ENCODE results near the gene KRTAP10-1.

KRTAP10-1 gene

DNA sequence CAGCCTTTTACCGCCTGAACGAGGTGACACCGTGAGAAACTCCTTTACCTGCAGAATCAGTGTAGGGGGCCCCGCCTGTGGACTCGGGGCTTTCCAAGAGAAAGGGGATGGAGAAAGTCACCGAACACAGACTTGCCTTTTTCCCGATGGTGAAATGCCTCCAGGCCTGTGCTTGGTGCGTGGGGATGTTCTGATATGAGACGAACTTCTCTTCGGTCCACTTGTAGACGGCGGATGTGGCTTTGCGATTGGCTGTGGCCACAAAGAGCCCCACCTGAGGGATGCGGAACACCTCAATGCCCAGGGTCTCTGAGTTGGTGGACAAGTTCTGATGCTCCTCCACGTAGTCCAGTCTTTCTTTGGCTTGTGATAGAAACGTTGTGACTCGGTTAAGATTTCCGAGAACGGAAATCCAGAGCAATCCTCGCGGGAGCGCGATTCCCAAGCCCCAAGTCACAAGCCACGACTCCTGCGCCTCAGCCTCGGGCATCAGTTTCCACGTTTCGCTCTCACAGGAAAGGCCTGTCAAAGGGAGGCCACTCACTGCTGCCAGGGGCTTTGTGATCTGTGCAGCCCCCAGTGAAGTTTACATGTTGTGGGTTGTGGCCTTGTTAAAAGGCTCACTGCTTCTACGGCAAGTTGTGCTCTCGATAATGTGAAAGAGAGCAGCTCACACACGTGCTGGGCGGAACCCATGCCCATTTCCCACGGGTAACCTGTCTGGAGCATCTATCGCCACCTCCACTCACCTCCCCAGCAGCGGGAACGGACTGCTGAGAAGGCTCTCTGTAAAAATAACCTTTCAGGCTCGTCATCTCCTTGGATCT is 12.6 kb downstream of the KRTAP10-1 start:
- DNase-seq: no peak

DNA sequence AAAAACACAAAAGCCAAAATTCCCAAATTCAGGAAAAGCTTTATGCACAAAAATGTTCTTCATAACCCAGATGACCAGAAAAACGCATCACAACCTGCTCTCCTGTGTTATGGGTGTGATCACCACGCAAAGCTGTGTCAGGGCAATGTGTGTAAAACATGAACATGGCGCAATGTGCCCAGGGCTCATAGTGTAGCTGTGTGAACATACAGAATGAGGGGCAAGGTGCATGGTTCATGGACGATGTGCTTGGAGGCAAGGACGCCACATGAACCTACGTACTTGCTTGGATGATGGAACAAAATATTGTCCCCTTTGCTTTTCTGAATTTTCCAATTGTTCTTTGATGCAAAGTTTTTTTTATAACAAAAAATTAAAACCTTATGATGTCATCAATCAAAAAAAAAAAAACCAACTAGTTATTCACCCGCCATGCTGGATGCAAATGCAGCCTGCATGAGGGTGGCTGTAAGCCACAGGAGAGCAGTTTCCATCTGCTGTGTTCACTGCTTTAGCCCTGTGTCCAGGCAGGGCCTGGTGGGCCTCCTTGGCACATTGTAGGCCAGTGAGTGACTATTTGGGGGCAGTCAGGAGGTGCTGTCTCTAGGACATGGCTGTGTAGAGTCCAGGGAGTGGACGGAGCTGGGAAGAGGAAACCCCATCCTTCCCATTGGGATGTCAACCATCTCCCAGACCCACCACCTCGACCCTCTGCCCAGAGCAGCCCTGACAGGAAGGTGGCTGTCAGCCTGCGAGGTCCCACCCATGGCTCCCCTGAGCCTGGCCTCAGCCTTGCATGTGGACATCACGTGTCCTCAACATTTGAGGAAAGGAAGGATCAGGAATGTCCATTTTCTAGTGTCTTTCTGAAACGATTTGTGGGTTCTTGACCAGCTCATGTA is 13.6 kb downstream of the KRTAP10-1 start:
- DNase-seq: no peak

DNA sequence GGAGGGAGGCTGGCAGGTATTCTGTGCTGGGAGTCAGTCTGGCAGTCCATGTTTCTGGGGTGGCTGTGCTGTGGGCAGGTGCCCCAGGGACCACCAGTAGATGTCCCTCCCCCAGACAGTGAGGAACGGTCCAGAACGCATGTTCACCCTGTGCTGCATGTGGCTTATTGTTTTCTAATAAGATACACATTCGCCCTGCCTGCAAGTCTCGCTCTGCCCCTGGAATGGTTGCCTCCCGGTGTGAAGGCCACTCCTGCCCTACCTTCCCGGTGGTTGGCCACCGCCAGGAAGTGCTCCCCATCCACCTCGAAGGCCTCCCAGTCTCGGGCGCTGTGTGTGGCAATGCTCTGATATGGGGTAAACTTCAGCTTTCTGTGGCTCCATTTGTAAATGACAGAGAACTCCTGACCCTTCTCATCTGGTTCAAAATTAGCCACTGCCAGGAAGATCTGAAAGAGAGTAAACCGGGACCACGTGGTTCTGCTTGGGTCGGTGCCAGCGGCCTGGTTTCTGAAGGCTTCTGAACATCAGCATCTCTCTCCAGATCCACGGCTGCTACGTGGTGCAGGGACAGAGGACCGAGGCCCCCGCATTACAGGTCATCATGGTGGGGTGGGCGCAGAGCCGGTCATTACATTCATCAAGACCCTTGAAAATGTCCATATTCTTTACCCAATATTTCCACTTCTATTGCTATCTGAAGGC is 14.5 kb downstream of the KRTAP10-1 start:
- no peak for DNase-seq

DNA sequence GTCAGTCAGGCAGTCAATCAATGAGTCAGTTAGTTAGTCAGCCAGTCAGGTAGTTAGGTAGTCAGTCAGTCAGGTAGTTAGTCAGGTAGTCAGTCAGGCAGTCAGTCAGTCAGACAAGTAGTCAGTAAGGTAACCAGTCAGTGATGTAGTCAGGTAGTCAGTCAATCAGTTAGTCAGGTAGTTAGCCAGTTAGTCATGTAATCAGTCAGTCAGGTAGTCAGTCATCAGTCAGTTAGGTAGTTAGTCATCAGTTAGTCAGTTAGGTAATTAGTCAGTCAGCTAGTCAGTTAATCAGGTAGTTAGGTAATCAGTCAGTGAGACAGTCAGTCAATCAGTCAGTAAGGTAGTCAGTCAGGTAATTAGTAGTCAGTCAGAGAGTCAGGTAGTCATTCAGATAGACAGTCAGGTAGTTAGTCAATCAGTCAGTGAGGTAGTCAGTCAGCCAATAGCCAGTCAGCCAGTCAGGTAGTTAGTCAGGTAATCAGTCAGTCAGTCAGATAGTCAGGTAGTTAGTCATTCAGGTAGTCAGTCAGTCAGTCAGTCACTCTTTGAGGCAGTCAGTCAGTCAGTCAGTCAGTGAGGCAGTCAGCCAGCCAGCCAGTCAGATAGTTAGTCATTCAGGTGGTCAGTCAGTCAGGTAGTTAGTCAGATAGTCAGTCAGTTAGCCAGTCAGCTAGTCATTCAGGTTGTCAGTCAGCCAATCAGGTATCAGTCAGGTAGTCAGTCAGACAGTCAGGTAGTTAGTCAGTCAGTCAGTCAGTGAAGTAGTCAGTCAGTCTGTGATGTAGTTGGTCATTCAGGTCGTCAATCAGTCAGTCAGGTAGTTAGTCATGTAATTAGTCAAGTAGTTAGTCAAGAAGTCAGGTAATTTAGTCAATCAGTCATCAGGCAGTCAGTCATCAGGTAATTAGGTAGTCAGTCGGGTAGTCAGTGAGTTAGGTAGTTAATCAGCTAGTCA is 15.3 kb downstream of the KRTAP10-1 start:
- DNase-seq: no peak

DNA sequence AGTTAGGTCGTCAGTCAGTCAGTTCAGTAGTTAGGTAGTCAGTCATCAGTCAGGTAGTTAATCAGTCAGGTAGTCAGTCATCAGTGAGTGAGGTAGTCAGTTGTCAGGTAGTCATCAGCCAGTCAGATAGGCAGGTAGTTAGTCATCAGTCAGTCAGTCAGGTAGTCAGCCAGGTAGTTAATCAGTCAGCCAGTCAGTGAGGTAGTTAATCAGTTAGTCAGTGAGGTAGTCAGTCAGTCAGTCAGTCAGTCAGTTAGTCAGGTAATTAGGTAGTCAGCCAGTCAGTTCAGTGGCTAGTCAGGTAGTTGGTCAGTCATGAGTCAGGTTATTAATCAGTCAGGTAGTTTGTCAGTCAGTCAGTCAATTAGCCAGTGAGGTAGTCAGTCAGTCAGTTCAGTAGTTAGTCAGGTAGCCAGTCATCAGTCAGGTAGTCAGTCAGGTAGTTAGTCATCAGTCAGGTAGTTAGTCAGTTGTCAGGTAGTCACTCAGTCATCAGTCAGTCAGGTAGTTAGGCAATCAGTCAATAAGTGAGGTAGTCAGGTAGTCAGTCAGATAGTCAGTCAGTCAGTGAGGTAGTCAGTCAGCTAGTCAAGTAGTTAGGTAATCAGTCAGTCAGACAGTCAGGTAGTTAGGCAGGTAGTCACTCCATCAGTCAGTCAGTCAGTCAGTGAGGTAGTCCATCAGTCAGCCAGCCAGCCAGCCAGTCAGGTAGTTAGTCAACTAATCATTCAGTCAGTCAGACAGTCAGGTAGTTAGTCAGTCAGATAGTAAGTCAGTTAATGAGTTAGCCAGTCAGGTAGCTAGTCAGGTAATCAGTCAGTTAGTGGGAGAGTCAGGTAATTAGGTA is 16.2 kb downstream of the KRTAP10-1 start:
- no peak for DNase-seq

DNA sequence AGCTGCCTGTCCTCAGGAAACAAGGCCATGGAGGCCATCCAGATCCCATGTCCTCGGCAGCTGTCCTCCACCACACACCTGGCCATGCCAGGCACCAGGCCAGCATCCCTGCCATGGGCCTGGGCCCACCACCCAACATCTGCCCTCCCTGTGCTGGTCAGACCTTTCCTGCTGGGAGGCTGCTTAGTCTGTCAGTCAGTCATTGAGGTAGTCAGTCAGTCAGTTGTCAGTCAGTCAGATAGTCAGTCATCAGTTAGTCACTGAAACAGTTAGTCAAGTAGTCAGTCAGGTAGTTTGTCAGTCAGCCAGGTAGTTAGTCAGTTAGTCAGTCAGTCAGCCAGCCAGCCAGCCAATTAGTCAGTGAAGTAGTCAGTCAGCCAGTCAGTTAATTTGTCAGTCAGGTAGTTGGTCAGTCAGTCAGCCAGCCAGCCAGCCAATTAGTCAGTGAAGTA is 17.2 kb downstream of the KRTAP10-1 start:
- no peak for DNase-seq

DNA sequence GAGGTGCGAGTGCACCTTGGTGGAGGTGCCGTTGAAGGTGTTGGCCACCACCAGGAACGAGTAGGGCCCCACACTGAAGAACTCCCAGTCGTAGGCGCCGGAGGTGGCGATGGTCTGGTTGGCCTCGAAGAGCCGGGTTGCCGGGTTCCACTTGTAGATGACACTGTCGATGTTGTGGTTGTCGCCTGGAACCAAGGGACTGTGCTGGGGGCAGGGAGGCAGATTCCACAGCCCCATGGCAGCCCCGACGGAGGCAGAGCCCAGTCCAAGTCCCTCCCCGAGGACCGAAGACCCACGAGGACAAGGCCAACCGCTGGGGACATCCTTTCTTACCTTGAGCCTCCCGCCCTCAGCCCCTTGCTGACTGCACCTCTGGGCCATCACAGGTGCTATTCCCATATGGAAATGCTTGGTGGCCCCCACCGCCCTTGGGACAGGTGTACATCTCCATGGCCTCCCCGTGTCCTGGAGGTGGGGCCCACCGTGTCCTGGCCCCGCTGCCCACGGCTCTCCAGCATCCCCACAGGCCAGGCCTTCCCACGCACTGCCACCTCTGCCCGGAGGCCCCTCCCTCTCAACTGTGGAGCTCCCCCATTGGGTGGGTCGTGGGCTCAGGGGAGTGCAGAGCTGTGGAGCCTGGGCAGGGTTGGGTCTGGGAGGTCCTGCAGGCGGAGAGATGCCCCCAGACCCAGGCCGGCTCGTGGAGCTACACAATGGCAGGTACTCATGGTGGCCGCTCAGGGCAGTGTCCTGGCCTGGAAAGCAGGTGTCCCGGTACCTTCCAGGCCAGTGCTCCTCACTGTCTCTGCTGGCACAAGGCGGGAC is 17.9 kb downstream of the KRTAP10-1 start:
- DNase-seq: no peak

DNA sequence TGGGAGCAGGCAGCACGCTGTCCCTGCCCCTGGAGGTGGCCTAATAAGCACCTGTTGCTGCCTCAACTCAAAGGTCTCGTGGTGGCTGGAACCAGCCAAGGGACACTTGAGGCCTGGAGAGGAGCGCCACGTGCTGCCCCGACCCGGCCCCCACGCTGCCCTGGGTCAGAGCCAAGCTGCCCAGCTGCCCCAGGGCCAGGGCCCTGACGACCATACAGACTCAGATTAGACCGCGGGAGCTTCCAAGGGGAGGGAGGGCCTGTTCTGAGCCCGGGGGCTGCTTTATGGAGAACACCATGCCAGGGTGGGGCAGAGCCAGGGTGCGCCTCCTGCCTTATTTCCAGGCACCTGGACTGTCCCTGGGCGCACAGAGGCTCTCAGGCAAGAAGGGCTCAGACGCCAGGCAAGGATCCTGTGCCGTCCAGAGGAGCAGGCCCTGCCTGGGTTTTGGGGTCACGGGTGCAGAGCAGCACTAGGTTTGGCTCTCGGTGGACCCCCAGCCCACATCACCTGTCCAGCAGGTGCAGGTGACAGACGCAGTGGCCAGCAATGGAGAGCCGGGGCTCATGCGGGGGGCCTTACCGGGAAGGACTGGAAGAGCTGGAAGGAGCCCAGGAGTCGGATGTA is 18.6 kb downstream of the KRTAP10-1 start:
- DNase-seq: no peak

DNA sequence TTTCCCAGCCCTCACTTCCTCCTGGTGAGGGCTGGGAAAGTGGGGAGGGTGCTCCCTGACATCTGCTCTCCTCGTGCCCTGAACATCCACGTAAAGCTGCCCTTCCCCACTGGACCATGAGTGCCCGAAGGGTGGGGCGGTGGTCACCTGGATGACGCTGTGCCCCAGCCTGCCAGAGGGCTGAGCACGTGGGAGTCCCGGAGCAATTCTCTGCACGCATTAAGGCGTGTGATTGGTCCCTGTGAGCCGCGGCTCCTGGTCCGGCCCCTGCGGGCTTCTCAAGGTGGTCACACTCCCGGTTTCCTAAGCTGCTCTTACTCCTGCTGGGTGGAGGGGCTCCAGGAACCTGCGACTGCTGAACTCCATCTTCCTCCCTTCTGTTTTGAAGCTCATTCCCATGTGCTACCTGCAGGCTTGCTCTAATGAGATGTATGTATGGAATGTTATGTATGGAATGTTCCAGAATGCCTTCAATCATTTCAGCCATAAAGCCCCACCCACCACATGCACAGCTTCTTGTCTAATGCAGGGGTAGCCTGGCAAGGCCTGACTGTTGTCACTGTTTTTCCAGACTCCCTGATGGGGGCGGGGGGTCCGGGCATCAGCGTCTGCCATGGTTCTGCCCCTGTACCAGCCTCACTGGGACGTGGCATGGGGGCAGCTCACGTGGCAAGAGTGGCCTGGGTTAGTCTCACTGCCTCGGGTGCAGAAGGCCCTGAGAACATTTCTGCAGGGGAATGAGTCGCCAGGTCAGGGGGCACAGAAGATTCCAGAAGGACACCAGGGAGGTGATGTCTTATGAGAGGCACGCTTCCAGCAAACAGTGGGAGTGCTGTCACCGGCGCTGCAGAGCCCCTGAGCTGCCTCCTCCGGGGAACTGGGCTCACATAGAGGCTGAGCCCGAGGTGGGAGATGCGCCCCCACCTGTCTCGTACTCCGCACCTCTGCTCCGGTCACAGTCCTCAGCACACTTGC is 19.4 kb downstream of the KRTAP10-1 start:
- DNase-seq: no peak

DNA sequence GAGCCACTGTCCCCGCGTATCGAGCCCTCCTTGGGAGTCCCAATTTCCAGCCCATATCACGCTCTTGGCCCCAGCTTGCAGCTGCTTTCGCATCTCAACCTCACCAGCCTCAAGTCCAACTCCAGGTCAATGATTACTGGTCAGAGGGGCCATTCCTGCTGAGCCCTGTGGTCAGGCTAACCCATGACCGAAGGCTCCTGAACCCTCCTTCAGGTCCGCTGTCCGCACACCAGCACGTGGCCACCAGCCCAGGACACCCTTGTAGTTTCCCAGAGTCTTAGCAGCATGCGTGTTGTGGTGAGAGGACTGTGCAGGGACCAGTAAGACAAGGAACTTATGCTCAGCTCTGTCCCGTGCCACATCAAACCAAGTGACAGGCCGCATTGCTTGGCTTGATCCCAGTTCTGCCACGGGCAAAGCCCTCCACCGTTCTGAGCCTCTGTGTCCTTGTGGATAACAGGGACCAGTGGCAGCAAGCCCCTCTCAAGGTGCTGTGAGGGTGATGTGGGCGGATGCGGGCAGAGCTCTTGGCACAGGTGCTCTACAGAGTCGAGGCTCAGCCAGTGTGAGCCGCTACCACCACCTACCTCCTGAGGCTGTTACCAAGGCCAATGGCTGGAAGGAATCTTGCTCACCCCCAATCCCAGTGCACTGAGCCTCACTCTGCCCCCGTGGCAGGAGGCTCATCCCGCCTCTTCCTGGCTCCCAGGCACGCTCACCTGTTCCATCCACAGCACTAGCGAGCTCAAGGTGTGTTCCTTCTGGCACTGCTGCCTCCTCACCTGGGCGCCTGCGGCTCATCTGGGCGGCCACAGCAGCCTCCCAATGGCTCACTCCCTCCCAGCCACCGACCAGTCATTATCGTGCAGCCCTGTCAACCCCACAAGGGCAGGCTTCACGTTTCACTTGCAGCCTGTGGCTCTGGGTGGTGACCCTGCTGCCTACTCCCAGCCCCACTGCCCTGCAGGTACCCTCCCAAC is 20.4 kb downstream of the KRTAP10-1 start:
- no peak for DNase-seq

DNA sequence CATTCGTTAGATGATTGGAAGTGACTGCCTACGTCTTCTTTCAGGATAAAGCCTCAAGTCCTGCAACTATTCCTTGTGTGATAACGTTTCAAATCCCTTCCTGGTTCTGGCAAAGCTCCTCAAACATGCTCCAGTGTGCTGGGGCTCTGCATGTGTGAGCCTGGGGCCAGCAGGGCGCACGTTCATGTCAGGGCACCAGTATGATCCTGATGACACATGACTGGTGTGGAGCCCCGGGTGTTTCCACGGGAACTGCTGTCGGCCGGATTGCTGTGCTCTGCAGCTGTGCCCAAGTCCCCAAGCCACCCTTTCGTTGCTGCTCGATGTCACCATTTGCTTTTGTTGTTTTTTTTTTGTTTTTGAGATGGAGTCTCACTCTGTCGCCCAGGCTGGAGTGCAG is 21.3 kb downstream of the KRTAP10-1 start:
- no peak for DNase-seq

DNA sequence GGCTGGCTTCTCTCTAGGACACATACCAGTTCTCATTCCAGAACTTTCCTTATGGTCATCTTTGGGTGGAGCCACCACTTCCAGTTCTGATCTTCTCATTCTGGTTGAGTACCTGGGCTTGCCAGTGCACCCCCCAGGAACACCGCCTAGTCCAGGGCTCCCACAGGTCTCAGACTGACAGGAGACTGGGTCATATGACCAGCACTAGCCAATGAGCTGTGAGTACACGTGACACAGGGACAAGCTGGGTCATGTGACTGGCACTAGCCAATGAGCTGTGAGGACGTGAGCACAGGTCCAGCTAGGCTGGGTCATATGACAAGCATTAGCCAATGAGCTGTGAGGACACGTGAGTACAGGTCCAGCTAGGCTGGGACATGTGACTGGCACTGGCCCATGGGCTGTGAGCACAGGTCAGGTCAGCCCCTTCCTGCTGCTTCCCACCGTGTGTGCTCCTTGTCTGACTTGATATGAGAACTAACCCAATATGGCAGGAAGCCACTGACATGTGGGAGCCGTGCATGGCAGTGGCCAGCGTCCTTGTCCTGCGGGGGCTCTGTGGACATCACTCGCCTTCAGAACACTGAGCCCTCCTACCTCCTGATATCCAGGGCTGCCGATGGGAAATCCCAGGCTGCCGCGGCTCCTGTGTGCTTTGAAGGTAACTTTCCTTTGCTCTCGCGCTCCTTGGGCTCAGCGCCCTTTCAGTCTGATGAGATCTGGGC is 22.7 kb downstream of the KRTAP10-1 start:
- DNase-seq: no peak

DNA sequence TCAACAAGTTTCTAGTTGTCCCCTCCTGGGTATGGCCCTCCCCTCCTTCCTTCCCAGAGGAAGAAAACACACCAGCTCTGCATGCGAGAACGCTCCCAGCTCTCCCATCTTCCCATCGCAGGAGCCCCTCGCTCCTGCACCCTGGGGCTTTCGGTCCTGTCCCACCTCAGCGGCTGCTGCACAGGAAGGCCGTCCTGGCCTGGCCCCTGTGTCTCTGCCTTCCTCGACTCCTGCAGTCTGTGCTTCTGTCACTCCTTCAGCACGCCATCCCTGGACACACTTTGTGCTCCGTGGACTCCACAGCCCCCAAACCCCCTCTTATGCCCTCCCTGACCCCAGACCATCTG is 23.2 kb downstream of the KRTAP10-1 start:
- no peak for DNase-seq

DNA sequence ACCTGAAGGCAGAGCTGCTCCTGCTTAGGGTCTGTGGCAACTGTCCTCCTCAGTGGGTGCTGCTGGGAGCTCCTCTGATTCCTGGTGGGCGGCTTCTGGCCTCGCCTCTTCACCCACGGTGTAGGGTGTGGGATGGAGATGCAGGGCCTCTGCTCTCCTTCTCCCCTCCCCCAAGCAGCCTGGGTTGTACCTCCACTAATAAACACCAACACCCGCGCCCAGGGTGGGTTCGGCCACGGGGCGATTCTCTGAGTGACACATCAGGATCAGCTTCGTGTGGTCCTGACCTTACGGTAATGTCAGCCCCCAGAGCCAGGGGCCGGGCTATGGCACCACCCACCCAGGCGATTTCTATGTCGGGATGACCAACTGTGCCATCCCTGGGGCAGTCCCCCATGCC is 23.7 kb downstream of the KRTAP10-1 start:
- no peak for DNase-seq

DNA sequence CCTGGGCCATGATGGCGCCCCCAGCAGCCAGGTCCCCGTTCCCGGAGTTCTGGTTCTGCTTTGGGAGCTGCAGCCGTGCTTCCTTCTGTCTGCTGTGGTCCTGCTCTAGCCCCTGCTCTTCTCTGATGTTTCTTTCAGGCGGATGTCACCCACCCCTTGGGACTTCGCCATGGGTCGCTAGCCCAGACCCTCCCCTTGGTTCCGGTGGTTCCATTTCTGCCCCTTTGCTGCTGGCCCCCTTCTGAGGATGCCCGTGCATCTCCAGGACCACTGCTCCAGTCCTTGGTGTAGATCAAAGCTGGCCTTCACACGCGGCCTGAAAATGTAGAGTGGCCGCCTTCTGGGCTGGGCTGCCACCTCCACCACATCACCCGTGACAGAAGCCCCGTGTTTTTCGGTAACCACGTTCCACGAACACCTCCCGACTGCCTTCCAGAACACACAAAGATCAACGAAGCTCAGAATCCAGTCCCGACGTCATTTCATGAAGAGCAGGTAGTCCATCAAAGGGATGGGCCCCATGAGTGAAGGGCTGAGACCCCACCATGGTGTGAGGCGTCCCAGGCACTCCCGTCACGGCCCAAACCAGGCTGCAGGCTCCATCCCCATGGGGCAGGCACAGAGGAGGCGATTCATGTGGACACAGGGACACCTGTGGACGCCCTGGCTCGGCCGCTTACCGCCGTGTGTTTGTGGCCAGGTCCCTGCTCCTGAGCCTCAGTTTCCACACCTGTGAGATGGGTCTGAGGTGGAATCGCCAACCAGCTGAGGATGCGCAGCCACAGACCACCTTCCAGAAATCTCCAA is 24.4 kb downstream of the KRTAP10-1 start:
- DNase-seq: no peak
